GM18505 (cell line): ENCODE data around the gene AMBP.

Source experiments
- ATAC-seq: cut with Tn5 transposase; IDR thresholded peaks from one replicate; pipeline ENCODE4 v1.9.1; 2021; ENCODE audit not compliant: unreplicated experiment
- POLR2A ChIP-seq: IDR thresholded peaks from 4 replicates; pipeline ENCODE4 v1.6.1; 2011; ENCODE audit warnings: borderline replicate concordance; ENCODE audit not compliant: insufficient read depth, insufficient read length; ENCODE audit errors: extremely low read depth

Gene AMBP

GRCh38 chr9:114078021-114078780, at the start of gene AMBP:
TSS of gene AMBP (minus strand) at chr9:114078300. CDS start at chr9:114078209, 91 bp downstream.
- no peak for ATAC-seq
- TF ChIP-seq POLR2A = no peak

GRCh38 chr9:114126247-114127060, 48.4 kb upstream of the AMBP start:
- no peak for ATAC-seq
- TF ChIP-seq POLR2A = no peak

GRCh38 chr9:114125476-114126013, 47.4 kb upstream of the AMBP start:
- TF ChIP-seq POLR2A = no peak
- no peak for ATAC-seq

GRCh38 chr9:114124666-114125475, 46.8 kb upstream of the AMBP start:
- ATAC-seq = no peak
- TF ChIP-seq POLR2A = no peak

- no peak for TF ChIP-seq POLR2A
- no peak for ATAC-seq
Measured at GRCh38 chr9:114124138-114124537, 46.0 kb upstream of the AMBP start.

- no peak for TF ChIP-seq POLR2A
Measured at GRCh38 chr9:114123031-114123977, 45.2 kb upstream of the AMBP start.

GRCh38 chr9:114122136-114123027, 44.3 kb upstream of the AMBP start:
- no peak for ATAC-seq
- TF ChIP-seq POLR2A = no peak

More at GRCh38 chr9:114123031-114123977, 45.2 kb upstream of the AMBP start:
- ATAC-seq = no peak

- no peak for ATAC-seq
- no peak for TF ChIP-seq POLR2A
Measured at GRCh38 chr9:114121227-114122135, 43.4 kb upstream of the AMBP start.

- ATAC-seq = no peak
- TF ChIP-seq POLR2A = no peak
Measured at GRCh38 chr9:114120192-114121014, 42.3 kb upstream of the AMBP start.

- no peak for ATAC-seq
- no peak for TF ChIP-seq POLR2A
Measured at GRCh38 chr9:114119242-114120191, 41.4 kb upstream of the AMBP start.
